ENCODE data around the gene PRELID2.
"Not testable (repeated sequence)": the region's sequence is repeated elsewhere in the genome, so short reads cannot be mapped to it uniquely, and the experiment has no call there.

PRELID2 gene

DNA sequence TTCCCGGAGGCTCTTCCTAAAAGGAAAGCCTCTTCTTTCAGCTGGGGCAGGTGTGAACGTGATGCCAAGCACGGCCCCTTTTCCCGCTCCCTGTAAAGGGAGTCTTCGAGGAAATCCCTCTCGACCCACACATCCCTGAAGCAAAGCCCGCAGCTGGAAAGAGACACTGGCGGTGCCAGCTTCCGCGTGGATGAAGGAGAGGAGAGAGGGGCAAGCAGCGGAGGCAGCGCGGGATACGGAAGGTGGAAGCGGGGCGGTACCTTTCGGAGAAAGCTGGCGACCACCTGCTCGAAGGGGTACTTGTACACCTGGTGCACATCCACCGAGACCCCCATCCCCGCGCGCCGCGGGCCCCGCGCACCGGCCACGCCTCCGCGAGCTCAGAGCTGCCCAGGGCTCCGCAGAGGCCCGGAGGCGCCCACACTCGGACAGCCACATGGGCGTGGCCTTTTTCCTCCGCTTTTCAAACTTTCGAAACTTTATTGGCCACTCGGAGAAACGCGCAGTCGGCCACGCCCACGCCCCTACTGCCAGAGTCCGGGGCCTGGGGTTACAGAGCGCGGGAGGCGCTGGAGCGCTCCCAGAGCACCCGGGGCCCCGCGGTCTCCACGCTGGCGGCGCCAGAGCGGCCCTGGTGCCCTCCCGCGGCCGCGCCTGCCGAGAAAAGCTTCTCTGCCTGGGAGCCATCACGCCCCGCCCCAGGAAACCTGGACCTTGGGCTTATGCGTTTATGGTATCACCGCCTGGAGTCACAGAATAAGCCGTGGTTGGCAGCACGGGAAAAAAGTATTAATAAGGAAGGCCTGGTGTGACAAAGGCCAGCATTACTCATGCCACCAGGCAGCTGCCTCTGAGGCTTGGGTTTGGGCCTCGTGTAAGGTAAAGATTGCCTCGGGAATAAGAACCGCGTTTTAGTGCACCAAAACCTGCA lies at the start of gene PRELID2:
PRELID2 (minus strand) TSS at position 426 of the 931 bp plus-strand sequence; CDS start at position 335, 91 bp downstream.
- DNase-seq = peak; percentile 76

- DNase-seq = no peak
Measured at GRCh38 chr5:145874765-145875164, 39.6 kb upstream of the PRELID2 start.

DNA sequence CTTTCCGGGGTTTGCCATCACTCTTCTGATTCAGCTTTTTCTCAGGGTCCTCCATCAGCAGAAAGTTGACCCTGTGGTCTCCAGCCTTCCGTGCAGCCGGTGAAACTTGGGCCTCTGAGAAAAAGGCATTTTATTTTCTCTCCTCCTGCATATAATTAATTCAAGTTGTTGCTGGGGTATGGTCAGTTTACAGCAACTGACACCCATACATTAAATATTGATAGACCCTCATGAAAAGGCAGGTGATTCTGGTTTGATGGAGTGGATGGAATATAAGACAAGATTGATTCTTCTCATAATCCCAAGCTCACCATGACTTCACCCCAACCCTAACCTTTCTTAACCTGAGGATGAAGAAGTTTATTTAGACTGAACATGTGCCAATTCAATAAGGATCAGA lies 37.8 kb upstream of the PRELID2 start, which contains the start of gene GRXCR2:
GRXCR2 (minus strand) TSS at position 101 of the 400 bp plus-strand sequence; CDS start at position 55, 46 bp downstream.
- DNase-seq = no peak

- DNase-seq = no peak
Measured at GRCh38 chr5:145872486-145872885, 37.3 kb upstream of the PRELID2 start.

DNA sequence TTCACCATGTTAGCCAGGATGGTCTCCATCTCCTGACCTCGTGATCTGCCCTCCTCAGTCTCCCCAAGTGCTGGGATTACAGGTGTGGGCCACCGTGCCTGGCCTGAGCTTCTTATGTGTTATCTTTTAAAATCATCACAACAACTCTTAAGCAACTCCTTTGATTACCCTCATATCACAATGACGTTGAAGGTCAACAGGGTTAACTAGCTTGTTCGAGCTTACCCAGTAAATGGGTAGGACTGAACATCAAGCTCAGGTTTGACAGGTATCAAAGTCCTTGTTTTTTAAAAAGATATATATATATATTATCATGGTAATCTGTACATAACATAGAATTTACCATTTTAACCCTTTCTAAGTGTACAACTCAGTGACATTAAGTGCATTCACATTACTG lies 34.6 kb upstream of the PRELID2 start:
- no peak for DNase-seq

DNA sequence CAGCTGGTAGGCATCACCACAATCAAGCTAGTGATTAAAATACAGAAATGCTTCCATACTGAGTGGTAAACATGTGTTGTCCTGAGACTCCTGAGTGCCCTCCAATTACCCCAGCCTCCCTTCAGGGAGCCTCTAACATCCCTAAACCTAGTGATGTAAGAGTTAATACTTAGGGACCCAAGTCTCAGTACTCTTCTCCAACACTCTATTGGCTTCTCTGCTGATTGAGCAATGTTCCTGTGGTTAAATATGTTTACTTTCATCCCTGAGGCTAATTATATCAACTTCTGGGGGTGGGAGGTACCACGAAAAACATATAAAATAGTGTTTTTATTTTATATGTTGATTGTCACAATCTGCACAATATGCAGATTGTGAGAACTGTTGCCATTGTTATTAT lies 32.7 kb upstream of the PRELID2 start:
- no peak for DNase-seq

- not testable (repeated sequence) for DNase-seq
Measured at GRCh38 chr5:145864432-145864831, 29.3 kb upstream of the PRELID2 start.

DNA sequence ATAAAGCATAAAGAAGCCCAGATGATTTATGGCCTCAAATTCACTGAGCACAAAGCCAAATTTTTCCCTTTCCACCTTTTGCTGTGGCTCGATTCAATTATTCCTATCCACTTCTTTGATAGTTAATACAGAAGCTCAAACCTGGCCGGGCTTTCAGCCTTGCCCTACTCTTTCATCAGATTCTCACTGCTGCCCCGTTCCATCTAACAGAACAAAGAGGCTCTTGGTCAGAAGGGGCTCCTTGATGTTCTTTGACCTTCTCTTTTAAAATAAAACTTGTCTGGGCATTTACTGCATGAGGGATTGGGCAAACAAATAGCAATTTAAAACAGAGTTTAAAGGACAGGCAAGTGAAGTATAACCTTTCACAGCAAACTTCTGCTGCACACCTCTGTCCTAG lies 27.9 kb upstream of the PRELID2 start:
- DNase-seq = no peak

- DNase-seq = no peak
Measured at GRCh38 chr5:145859897-145860296, 24.8 kb upstream of the PRELID2 start.

DNA sequence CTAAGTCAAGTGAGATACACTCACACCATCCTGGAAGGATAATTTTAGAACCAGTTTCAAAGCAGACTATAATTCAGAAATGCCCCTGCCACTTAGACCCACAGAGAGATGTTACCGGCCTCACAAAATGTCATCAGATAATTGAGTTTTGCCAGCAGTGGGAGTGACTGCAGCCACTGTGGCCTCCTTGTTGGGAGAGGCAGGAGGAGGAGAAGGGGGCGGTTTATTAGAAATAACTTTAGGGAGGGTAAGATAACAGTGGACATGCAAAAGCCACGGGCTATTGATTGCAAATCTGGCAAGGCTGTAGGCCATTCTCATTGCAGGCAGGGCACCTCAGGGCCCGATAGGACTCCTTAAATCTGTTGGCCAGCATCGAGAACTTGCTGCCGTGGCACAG lies 24.3 kb upstream of the PRELID2 start:
- no peak for DNase-seq

DNA sequence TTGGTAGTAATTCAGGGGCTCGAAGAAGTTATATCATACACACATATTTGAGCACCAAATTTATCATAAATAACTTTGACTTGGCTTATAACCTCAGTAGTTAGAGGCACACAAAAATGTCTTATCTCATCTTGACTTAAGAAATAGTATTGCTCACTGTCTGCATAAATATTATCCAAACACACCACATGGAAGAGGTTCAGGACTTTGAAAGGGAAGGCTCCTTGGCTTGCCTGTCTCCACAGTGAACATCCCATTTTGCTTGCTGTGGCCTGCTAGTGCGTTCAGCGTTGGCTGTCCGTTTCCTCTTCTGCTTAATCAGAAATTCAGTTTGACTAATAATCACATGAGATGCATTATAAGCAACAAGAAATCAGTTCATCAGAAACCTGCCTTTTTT lies 23.8 kb upstream of the PRELID2 start:
- no peak for DNase-seq

- DNase-seq = peak; percentile 7
Measured at GRCh38 chr5:145856285-145856818, 21.2 kb upstream of the PRELID2 start.

DNA sequence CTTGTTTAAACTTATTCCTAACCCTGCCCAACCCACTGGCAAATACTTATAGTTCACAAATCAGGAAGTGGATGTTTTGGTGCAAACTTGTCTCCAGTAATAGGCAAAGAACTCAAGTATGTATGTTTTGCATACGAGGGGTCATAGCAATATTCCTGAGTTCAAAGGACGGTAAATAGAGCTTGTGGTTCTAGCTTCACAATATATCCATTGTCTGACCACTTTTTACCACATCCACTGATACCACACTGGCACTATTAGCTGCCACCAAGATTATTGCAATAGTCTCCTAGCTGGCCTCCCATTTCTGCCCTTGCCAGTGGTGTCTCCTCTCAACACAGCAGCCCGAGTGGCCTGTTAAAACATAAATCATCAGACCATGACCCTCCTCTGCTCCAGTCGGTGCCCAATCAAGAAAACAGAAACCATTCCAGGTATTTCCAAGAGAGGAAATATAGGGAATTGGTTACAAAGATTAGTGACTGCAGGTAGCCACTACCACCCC lies 20.7 kb upstream of the PRELID2 start:
- DNase-seq = no peak

- DNase-seq = no peak
Measured at GRCh38 chr5:145854651-145855258, 19.6 kb upstream of the PRELID2 start.

DNA sequence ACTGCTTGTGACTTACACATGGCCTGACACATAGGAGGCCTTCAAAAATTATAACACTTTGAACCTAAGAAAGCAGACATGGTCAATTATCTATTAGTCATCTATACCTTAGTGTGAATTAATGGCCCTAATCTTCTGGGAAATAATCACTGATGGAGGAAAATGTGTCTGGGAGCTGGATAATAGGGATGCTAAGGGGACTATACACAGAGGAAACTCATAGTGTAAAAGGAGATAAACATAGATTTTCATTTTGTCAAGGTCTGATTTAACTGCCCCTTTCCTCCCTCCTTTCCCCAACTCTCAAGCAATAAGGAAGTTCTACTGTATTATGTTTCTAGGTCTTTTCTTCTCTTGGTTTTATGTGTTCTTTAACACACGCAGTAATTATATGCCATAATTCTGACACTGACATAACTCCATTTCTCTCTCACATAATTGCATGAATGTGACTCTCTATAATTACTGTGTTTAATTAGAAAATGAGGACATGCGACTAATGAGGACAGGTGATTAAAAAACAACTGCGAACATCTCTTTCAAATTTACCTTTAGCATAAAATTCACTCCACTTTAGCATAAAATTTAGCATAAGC lies 18.7 kb upstream of the PRELID2 start:
- DNase-seq = no peak

DNA sequence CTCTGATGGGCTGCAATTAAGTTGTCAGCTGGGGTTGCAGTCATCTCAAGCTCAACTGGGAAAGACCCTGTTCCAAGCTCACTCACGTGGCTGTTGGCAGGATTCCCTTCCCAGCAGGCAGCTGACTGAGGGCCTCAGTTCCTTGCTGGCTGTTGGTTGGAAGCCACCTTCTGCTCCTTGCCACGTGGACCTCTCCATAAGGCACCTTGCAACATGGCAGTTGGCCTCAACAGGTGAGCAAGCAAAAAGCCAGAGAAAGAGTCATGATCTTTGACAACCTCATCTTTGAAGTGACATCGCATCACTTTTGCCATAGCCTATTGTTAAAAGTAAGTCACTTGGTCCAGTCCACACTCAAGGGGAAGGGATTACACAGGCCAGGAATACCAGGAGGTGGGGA lies 17.8 kb upstream of the PRELID2 start:
- no peak for DNase-seq

DNA sequence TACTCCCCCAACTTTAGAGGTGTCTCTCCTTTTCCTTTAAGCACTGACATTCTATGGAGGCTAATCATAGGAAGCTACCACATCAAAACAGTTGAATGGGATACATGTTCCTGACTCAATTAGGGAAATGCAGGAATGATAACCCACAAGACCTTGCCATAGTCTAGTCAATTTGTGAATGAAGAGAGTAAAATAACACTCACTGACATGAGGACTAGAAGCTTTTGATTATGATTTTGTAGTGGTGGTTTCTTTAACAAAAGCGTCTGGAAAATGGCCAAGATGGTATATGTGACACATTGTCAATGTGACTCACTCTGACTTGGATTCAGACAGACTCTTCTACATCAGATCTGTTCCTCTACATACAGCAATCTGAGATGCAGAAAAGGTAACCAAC lies 13.7 kb upstream of the PRELID2 start:
- DNase-seq = no peak

DNA sequence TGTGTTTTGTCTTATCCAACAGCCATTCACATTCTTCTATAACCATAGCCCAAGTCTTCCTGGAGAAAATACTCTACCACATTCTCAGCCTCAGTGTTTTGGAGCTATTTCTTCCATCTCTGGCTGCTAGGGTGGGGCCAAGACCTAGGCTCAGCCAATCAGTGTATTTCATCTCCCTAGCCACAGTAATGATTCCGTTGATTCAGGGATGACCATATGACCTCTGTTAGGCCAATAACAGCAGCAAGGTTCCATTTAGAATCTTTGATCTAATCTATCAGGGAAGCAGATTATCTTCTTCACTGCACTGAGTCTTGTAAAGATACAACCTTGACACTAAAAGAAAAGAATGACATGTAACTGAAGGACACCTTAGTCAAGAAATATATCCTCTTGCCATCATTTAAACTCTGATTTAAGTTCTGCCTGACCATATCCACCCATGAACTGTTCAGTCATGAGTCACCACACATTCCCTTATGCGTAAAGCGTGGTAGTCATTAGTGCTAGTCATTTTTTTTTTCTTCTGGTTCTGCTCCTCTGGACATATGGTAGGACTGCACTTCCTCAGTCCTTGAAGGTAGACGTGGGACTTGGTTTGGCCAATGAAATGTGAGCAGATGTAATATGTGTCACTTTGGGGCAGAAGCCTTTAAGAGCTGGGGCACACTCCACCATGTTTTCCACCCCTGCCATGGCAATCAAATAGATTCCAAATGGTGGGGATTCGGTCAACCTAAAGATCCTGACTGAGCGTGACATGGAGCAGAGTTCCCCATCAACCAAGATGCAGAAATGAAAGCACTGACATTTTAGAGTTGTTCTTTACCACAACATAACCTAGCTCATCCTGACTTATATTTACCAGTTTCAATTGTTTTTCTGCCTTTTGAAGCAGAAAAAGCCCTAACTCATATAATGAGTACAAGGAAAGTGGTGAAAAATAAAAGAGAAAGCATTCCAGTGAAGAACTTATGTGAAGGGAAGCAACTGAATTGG lies 12.7 kb upstream of the PRELID2 start:
- no peak for DNase-seq

GRCh38 chr5:145846081-145846480 lies 10.9 kb upstream of the PRELID2 start:
- DNase-seq = no peak

DNA sequence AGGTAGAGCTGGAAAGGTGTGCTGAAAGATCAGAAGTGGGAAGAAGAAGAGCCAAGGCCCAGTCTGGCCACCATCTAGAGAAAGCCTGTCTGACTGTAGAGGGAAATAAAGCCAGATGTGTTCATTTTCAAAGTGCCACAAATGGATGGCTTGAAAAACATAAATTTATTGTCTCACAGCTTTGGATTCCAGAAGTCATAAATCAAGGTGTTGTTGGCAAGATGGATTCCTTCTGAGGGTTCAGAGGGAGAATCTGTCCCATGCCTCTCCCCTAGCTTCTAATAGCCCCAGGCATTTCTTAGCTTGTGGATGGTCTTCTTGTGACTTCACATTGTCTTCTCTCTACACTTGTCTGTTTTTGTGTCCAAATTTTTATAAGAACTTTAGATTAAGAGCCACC lies 6.2 kb upstream of the PRELID2 start:
- DNase-seq = no peak

DNA sequence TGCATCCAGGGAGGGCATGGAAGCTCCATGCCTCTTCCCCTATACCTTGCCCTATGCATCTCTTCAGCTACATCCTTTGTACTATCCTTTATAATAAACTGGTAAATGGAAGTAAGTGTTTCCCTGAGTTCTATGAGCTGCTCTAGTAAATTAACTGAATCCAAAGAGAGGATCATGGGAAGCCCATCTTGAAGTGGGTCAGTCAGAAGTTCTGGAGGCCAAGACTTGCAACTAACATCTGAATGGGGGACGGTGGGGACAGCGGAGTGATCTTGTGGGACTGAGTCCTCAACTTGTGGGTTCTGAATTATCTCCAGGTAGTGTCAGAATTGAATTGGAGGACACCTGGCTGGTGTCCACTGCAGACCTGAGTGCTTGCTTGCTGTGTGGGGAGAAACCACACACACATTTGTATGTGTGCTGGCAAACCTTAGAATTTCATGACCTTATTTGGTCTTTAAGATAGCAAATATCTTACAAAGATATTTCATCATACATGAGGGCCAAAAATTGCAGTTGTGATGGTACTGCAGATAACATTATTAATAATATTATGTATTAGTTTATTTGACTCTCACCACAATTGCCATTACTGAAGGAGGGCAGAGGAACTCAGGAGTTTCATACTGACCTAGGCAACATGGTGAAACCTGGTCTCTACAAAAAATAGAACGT lies 5.5 kb upstream of the PRELID2 start:
- DNase-seq = no peak

All from activated CD4-positive, alpha-beta T cell treated with anti-CD3 and anti-CD28 coated beads, Interleukin-2, Interleukin-6, amounts not matched to agents 100 ng/mL and 50 ng/mL, durations not matched to agents 16 hours and 8 hours (primary cell).